Cortex of kidney (tissue), 1 donor: ENCODE data around the gene ARHGAP26.

Experiments
- DNase-seq: peaks from one replicate; lab custom pipeline; 2025; lab: John Stamatoyannopoulos, UW

The ARHGAP26 gene

DNA sequence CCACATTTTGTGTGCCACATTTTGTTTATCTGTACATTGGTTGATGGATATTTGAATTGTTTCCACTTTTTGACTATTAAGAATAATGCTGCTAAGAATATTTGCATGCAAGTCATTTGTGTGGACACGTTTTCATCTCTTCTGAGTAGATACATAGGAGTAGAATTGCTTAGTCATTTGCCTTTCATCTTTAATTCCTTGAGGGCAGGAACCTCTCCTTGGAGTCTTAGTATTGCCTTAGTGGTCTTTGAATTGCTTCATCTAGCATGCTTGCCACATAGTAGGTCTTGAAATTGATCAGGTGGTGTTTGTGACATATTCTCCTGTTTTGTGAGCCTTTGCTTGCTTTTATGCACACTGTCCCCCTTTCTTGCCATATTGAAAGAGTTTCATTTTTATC is 504.8 kb downstream of the ARHGAP26 start:
- DNase-seq: no peak

DNA sequence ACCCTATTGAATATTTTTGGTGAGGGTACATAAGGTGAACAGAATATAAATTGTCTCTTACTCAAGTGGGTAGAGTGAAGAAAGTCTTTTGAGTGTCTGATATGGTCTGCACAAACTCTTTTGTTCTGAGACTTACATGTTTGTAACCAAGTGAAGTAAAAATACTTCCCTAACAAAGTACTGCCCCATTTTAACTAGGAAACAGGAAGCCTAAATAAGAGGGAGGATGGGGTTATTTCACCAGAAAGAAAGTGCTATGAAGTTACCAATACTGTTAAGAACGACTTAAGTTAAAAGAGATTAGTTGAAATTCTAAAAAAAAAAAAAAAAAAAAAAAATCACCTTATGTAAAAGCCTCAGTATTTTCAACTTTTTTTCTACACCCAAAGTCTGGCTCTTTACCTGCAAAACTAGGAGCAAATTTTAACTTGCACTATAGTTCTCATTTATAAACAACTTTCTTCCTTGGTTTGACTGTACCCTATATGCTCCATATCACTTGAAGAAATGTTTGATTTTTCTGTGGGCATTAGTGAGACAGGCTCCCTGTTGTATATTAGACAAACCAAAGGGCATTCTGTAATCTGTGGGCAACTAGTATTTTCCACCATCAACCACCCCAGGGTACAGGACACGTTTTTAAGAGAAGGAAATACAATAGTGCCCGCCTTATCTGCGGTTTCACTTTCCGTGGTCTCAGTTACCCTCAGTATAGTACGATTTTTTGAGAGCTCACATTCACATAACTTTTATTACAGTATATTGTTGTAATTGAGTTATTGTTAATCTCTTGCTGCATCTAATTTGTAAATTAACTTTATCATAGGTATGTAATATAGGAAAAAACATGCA is 505.6 kb downstream of the ARHGAP26 start:
- no peak for DNase-seq

DNA sequence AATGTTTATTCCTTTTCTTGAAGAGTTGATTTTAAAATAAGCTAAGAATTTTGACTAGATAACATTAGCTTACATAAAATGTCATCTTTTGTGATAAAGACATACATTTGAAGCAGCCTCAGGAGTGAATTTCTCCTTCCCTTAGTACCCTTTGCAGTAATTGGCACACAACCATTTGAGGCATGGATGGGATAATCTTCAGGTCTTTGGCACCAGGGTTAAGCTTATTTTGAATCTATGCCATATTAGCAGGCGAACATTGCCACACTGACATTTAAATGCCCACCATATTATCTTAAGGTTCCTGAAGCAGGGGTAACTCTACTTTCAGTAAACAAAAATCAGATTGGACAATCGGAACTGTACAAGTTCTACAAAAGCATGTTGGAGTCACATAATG is 507.4 kb downstream of the ARHGAP26 start:
- no peak for DNase-seq
